HG03571 (cell line): ENCODE measurements around the gene CDK14.
A peak's percentile ranks its signal among the peaks of the same experiment; 100 is the strongest.

Experiments used
- ATAC-seq: cut with Tn5 transposase; IDR thresholded peaks from one replicate; pipeline ENCODE4 v1.9.1; 2021; ENCODE audit not compliant: unreplicated experiment

CDK14 gene

DNA sequence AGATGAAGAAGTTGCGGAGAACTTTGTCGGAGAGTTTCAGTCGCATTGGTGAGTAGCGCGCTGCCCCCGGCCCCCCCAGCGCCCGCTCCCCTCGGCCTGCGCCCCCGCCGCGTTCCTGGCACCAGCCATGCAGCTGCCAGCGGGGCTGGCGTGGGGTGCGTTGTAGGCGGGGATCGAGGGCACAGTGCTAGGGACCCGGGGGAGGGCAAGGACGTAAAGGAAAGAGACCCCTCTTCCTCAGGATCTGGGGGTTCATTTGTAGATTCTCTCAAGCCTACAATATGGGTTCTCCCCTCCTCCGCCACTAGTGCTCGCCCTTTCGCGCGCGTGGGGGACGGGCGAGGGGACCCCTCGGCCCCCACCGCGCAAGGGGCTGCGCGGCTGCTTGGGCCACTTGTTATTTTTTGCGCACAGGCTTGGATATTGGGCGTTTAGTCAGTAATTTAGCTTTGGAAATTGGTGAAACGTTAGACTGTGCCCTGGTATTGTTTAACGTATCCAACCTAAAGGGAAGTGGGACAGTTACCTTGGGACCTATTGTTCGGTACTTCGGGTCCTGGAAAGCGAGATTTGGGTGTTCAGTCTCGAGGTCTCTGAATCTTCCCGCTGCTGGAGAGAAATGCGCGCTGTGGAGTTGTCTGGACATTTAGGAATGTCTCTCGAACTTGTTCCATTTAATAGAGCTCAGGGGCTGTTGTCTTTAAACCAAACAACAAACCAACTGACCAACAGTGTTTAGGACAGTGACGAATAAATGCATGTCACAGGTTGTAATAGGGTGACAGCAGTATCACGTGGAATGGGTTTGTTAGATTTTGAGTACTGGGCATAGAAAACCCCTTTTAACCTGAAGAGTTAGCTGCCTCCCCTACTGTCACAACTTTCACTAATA lies 796 bp downstream of the CDK14 start:
- ATAC-seq, result no peak

DNA sequence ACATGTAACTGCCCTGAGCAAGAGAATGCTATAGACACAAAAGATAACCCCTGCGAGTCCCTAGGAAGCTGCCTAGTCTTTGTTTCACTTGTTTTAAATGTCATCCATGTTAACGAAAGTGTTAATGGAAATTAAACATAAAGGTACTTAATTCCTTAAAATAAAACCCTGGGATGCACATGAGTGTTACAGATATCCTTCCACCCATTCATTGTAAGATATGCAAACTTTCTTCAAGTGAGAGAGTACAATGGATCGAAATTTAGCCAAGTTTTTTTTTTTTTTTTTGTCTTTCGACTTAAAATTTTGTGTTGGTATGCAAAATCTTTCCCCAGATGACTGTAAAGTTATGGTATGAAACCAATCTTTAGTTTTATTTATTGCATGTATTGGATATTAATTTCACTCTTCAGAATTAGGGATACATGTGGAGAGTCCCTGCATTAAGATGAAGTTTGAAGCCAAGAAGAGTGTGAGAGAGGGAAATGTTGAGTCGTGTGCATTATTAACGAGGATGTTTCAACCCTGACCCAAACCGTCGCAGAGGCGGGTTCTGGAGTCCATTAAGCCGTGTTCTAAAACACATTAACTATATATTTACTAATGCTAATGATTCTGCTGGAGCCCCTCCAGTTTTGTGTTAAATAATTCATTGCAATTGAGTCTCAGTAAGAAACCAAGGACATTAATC lies 1.6 kb downstream of the CDK14 start:
- ATAC-seq, result no peak

DNA sequence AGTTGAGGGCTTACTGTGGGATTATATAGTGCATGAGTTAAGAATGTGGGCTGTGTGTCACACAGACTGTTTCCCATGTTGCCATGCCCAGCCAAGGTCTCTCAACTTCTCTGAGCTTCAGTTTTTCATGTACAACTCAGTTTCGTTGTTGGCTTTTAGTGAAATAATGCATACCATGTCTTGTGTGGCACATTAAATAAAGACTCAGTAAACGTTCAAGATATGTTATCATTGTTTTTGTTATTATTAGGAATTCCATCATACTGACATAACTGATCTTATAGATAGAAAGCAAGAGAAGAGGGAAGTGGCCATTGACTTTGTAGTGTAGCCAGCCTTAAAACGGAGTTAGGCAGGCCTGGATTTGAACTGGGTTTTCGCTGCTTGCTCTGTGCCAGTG lies 2.9 kb downstream of the CDK14 start:
- ATAC-seq, result no peak

GRCh38 chr7:90599892-90600555 lies 3.9 kb downstream of the CDK14 start:
- ATAC-seq, result no peak

- ATAC-seq, result no peak
Observed at GRCh38 chr7:90602303-90602702, 6.2 kb downstream of the CDK14 start.

DNA sequence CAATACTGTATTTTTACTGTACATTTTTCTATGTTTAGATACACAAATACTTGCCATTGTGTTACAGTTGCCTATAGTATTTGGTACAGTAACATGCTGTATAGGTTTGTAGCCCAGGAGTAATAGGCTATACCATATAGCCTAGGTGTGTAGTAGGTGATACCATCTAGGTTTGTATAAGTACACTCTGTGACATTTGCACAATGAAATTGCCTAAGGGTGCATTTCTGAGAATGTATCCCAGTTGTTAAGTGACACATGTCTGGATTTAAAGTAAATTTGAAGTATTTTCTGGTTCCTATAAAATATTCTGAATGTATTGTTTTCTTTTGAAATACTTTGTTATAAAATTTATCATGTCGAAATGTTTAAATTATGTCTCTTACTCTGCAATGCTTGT lies 7.2 kb downstream of the CDK14 start:
- no peak for ATAC-seq

- ATAC-seq, result no peak
Observed at GRCh38 chr7:90604383-90604782, 8.3 kb downstream of the CDK14 start.

DNA sequence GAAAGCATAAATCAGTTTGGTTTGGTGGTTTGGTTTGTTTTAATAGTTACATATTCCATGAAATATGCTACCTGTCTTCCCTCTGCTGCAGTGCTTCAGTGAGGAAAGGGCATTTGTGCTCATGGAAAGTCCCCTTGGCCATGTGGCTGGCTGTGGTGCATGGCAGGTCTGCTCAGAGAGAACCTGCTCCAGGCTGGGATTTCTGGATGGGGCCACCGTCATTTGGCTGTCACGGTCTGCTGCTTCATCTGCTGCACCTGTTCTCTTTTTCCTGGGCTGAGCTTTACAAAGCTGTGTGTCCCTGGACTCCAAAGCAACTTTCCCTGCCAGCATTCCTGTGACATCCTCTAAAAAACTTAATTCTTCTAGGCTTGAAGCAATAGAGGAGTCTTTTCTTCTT lies 8.9 kb downstream of the CDK14 start:
- no peak for ATAC-seq

- no peak for ATAC-seq
Observed at GRCh38 chr7:90607196-90607595, 11.1 kb downstream of the CDK14 start.

GRCh38 chr7:90610105-90610504 lies 14.0 kb downstream of the CDK14 start:
- no peak for ATAC-seq

DNA sequence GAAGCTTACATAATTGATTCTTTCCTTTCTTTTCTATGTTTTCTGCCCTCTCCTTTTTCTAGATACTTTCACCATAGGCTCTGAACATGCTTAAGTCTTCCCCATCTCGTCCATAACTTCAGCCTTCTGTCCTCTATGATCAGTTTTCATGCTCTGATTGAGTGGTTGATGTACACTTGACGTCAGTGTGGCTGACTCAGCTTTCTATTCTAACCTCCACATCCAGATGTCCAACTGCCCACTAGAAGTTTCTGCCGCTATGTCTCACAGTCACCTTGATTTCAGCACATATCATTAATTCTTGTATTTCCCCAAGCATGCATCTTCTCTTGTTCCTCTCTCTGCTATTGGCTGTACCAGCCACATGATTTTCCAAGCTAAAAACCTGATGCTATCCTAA lies 15.0 kb downstream of the CDK14 start:
- no peak for ATAC-seq

DNA sequence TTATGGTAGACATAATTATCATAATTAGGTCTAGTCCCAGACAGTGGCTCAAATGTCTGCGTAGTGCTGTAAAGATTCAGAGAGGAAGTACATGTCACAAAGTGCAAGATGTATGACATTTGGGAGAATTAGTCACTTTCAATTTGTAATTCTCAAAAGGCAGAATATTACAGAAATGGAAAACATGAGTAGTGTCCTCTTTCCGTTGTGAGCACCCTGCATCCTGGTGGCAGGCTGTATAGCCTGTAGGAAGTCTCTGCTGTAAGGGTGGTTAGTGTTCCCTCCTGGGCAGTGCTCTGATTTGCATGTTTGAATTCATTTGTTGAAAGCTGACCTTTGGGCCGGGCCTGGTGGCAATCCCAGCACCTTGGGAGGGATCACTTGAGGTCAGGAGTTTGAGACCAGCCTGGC lies 17.0 kb downstream of the CDK14 start:
- peak; percentile 70 for ATAC-seq

DNA sequence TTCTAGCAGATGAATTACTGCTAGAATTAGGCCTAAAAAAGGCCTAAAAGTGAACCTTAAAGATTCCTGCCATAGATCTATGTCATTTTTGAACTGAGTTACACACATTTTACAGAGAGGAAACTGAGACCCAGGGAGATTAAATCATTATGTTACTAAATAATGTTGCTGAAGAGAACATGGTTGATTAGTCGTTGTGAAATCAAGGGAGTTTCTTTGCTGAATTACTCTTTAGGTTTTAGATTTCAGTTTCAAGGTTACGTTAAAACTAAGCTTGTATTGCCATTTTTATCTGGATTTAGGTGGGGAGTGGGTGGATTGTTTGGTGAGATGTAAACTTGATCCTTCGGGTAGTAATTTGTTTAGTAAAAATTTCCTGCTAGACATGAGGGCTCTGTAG lies 21.3 kb downstream of the CDK14 start:
- no peak for ATAC-seq

DNA sequence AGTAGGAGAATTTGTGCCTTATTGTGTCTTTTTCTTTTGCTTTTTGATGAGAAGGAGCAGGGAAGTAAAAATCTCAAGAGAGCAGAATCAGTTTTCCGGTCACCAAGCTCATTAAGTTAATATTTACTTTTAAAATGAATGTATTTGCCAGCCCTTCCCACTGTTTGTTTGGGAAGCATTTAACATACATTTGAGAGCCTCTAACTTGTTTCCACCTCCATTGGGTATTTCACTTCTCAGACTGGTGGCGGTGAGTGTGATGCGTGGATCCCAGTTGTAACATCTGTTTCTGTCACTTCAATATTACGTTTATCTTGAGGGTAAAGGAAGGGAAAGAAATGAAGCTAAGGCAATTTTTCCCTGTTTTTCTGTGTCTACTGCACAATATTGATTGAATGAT lies 22.8 kb downstream of the CDK14 start:
- no peak for ATAC-seq

DNA sequence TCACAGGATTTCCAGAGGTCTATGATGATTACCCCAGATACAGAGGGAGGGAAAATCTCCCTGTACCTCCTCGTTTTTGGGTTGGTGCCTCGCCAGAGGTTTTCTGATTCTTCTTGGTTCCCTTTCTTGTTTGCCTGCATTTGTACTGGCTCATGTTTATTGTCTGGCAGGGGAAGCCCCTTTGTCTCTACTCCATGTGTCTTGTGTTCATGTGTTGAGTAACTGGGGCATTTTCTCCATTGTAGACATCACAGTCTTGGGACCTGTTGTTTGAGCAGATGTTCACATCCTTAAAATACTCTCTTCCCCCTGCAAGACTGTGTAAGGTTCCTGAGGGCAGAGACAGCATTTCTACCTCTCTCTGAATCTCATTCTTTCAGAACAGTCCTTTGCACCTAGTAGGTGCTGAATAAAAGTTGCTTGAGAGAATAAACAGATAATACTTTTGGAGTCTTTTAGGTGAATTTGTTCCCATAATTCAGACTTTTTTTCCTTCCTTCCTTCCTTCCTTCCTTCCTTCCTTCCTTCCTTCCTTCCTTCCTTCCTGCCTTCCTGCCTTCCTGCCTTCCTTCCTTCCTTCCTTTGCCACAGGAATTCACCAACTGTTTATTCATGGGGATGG lies 25.1 kb downstream of the CDK14 start:
- ATAC-seq, result no peak

GRCh38 chr7:90621747-90622140 lies 25.6 kb downstream of the CDK14 start:
- no peak for ATAC-seq

- no peak for ATAC-seq
Observed at GRCh38 chr7:90622670-90623069, 26.5 kb downstream of the CDK14 start.

DNA sequence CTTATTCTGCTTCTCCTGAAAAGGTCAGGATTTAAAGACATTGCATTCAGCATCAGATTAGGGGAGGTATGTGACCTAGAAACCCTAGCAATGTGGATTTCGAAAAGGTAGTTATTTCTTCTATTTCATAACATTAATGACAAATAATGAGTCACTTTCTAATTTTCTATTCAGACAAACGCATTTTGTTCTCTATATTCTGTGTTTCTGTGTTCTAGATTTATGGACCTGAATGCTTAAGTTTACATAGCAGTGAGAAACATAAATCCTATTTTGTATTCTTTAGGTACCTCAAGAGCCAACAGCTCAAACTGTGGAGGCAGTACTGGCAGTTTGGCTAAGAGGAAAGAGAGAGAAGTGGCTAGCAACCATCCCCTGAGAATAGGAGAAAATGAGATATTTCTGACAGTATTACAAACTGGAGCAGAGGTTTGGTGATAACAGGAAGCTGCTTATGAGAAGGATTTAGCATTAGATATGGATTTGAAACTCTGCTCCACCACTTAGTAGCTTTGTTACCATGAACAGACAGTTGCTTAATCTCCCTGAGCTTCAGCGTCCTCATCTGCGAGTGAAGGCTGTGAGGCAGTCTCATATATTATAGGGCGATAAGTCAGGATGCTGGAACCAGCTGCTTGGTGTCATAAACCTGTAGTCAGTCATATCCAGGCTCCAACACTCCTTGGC lies 28.2 kb downstream of the CDK14 start:
- ATAC-seq, result no peak

GRCh38 chr7:90625051-90625450 lies 28.9 kb downstream of the CDK14 start:
- no peak for ATAC-seq

- ATAC-seq, result no peak
Observed at GRCh38 chr7:90625562-90625961, 29.4 kb downstream of the CDK14 start.

DNA sequence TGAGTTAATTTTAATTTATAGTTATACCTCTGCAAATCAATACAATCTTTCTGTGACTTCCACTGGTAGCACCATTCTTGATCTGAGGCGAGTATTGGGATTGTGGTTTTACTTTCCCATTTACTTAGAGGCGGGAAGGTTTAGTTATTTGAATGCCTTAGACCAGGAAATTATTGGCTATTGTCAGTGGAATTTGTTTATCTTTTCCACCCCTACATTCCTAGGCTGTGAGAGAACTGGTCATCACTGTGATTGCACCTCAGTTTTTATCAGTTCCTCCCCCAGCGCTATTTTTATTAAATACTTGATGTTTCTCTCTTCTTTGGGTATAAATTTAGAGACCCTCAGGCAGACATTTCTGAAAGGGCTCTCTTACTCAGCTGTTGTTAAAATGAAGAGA lies 29.9 kb downstream of the CDK14 start:
- no peak for ATAC-seq
